Activated CD8-positive, alpha-beta T cell treated with anti-CD3 and anti-CD28 coated beads, Interleukin-2, amount 10 ng/mL, durations not matched to agents 7 days and 5 days (primary cell): ENCODE measurements around the gene TOB1. TPM values are rescaled to one million over a fixed set of nuclear protein-coding genes. Genes with fewer than 3 reads are reported as not detected.
A peak's percentile ranks its signal among the peaks of the same experiment; 100 is the strongest.
"Not testable (repeated sequence)": the region's sequence is repeated elsewhere in the genome, so short reads cannot be mapped to it uniquely, and the experiment has no call there.

Experiments used
- ATAC-seq: fragments of 150-1000 bp; cut with Tn5 transposase; one replicate; pipeline ENCODE4 v1.10.0; 2021; ENCODE audit warnings: moderate library complexity
- CTCF ChIA-PET: fragments of 350-600 bp; sonication (Branson Sonifier 250); formaldehyde crosslinking; loops from one replicate; lab custom pipeline; 2021; ENCODE audit warnings: antibody characterized with exemption; lab: Charles Lee
- POLR2A ChIA-PET: fragments of 350-600 bp; sonication (Branson Sonifier 250); formaldehyde crosslinking; loops from one replicate; lab custom pipeline; 2021; ENCODE audit warnings: antibody characterized with exemption; lab: Charles Lee
- DNase-seq: peaks from one replicate; pipeline ENCODE4 v3.0.0-alpha.2; 2020
- H3K27ac Mint-ChIP-seq: one replicate; pipeline ENCODE4 v1.8.0; 2021; ENCODE audit warnings: mild to moderate bottlenecking, mixed read lengths
- H3K27me3 Mint-ChIP-seq: one replicate; pipeline ENCODE4 v1.8.0; 2021; ENCODE audit warnings: low read depth, mixed read lengths
- H3K36me3 Mint-ChIP-seq: one replicate; pipeline ENCODE4 v1.8.0; 2021; ENCODE audit warnings: low read depth, mixed read lengths
- H3K4me1 Mint-ChIP-seq: one replicate; pipeline ENCODE4 v1.8.0; 2021; ENCODE audit warnings: low read depth, mixed read lengths
- H3K4me3 Mint-ChIP-seq: one replicate; pipeline ENCODE4 v1.8.0; 2021; ENCODE audit warnings: mild to moderate bottlenecking, mixed read lengths
- H3K9me3 Mint-ChIP-seq: one replicate; pipeline ENCODE4 v1.8.0; 2022; ENCODE audit warnings: mixed read lengths; ENCODE audit not compliant: insufficient read depth
- total RNA-seq, 2 experiments: library from RNA; stranded (reverse); gene quantifications; one replicate each; pipeline ENCODE4 v1.2.3, GENCODE V29; 2021

TOB1 gene
- total RNA-seq, 2 experiments from 2014 or later, result 44.5 to 47.6 TPM

DNA sequence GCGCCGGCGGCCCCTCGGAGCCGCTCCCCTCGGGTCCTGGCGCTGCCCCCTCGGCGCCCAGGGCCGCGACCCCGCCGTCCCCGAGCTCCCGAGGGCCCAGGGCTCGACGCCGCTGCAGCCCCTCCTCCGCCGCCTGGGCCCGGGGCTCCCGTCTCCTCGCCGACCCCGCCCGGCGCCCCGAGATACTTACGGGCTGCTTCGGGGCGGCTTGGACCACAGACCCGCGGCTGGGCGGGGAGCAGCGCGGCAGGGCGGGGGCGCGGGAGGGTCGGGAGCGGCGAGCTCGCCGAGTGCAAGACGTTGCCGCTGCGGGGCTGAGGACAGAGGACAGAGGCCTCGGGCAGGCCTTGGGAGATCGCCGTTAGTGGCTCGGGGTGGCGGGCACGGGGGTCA lies 290 bp downstream of the TOB1 start:
- DNase-seq (no peak), ATAC-seq (peak; percentile 2)
- no peaks in the 10 kb centered on the region for H3K9me3 Mint-ChIP-seq
- H3K36me3 Mint-ChIP-seq, result peaks cover 28% of the 10 kb centered on the region
- peaks cover 7% of the 10 kb centered on the region for H3K27me3 Mint-ChIP-seq
- H3K4me1 Mint-ChIP-seq, result peaks cover 45% of the 10 kb centered on the region
- H3K4me3 Mint-ChIP-seq, result peak overlapping the region; percentile 82
- ChIA-PET CTCF (interaction anchor here (1.1 to 10.9 kb wide), 7 partner anchors 12 to 94 kb away, joined by 3 to 188 read pairs (median 6); no protein-coding TSS in a partner anchor), POLR2A (interaction anchor here (0.7 to 5.3 kb wide), 38 partner anchors 10 to 714 kb away, joined by 3 to 163 read pairs (median 8); partner anchors contain the start of genes LUC7L3, NME1 and SPAG9)
- peak overlapping the region; percentile 95 for H3K27ac Mint-ChIP-seq

DNA sequence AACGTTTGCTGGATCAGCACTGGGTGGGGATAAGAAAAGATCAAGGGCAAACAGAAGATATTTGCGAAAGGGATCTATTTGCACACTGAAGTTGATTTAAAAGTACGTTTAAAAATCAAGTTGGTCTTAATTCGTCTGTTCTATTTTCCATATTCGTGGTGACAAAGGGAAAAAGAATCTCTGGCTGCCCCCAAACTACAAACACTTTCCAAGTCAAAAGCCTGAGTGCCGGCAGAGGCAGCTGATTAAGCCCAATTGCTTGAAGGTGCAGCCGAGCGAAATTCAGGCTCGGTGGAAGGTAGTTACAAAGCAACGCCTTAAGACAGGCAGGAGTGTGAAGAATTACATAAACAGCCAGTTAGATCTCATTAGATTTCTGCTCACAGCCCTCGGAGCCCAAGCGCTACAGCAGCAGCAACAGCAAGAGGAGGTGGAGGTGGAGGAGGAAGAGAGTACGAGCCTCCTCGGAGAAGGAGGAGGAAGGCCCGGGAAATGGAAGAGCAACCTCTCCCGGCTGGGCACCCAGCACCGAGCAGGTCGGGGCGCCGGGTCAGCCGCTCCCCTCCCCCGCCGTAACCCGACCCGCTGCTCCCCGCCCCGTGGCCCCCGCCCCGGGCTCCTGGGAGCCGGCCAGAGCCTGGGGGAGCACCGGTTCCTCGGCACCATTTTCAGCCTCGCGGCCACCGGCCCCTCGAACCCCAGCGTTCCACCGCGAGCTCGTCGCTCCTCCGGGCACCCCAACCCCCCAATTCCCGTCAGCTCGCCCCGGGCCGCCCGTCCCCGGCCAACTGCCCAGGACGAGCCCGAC lies 890 bp downstream of the TOB1 start:
- peaks cover 7% of the 10 kb centered on the region for H3K27me3 Mint-ChIP-seq
- CTCF ChIA-PET, result interaction anchor here (1.2 to 10.9 kb wide), 6 partner anchors 12 to 95 kb away, joined by 3 to 188 read pairs (median 10); no protein-coding TSS in a partner anchor
- peaks cover 45% of the 10 kb centered on the region for H3K4me1 Mint-ChIP-seq
- peaks cover 30% of the 10 kb centered on the region for H3K36me3 Mint-ChIP-seq
- peak; percentile 63 for DNase-seq
- H3K27ac Mint-ChIP-seq, result peak overlapping the region; percentile 94
- no peaks in the 10 kb centered on the region for H3K9me3 Mint-ChIP-seq
- ATAC-seq, result peak; percentile 6
- POLR2A ChIA-PET, result interaction anchor here (0.7 to 5.3 kb wide), 33 partner anchors 10 to 393 kb away, joined by 3 to 163 read pairs (median 10); partner anchors contain the start of genes LUC7L3, NME1 and SPAG9
- peak overlapping the region; percentile 92 for H3K4me3 Mint-ChIP-seq

DNA sequence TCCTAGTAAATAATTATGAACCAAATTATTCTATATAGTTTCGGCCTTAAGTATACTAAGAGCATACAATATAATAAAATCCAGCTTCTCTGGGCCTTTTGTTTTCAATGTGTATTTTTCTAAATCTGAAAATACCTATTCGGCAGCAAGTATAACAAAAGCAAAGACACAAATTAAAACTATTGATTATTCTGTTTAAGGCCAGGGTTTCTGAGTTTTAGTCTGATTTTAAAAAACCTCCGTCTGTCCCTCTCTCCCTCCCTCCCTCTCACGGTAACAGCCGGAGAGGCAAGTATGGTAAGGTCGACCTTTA lies 1.5 kb downstream of the TOB1 start:
- no peaks in the 10 kb centered on the region for H3K9me3 Mint-ChIP-seq
- ChIA-PET POLR2A (interaction anchor here (1.0 to 5.3 kb wide), 11 partner anchors 10 to 92 kb away, joined by 3 to 163 read pairs (median 29); no protein-coding TSS in a partner anchor), CTCF (interaction anchor here (2.0 to 10.9 kb wide), 3 partner anchors 11 to 85 kb away, joined by 15 to 188 read pairs (median 121); no protein-coding TSS in a partner anchor)
- DNase-seq (peak; percentile 47), ATAC-seq (no peak)
- peaks cover 41% of the 10 kb centered on the region for H3K4me1 Mint-ChIP-seq
- peak overlapping the region; percentile 94 for H3K27ac Mint-ChIP-seq
- peaks cover 5% of the 10 kb centered on the region for H3K27me3 Mint-ChIP-seq
- peak overlapping the region; percentile 92 for H3K4me3 Mint-ChIP-seq
- peaks cover 30% of the 10 kb centered on the region for H3K36me3 Mint-ChIP-seq

DNA sequence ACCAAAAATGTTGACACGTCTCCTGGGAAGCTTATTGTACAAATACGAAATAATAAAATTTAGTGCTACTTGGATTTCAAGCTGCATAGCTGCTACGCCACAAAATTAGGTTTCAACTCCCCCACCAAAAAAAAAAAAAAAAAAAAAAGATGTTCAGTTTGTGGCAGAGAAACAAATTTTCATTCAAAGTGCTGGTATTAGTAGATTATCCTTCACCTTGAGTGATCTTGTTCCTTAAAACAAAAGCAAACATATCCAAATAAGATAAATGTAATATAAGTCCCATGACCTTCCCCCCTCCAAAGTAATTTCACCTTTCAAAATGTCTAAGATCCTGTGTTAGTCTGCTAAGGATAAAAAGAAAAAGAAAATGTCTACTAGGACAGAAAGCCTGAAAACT lies 2.2 kb downstream of the TOB1 start:
- ChIA-PET CTCF (interaction anchor here (0.6 to 10.9 kb wide), 10 partner anchors 10 to 136 kb away, joined by 3 to 188 read pairs (median 4); no protein-coding TSS in a partner anchor), POLR2A (interaction anchor here (4.8 to 5.3 kb wide), 2 partner anchors 9 to 85 kb away, joined by 94 to 163 read pairs; no protein-coding TSS in a partner anchor)
- Mint-ChIP-seq H3K27ac (no peak overlapping the region), H3K4me1 (peaks cover 40% of the 10 kb centered on the region), H3K4me3 (peak overlapping the region; percentile 92), H3K36me3 (peaks cover 30% of the 10 kb centered on the region), H3K9me3 (no peaks in the 10 kb centered on the region), H3K27me3 (peaks cover 4% of the 10 kb centered on the region)
- DNase-seq (no peak), ATAC-seq (no peak)

DNA sequence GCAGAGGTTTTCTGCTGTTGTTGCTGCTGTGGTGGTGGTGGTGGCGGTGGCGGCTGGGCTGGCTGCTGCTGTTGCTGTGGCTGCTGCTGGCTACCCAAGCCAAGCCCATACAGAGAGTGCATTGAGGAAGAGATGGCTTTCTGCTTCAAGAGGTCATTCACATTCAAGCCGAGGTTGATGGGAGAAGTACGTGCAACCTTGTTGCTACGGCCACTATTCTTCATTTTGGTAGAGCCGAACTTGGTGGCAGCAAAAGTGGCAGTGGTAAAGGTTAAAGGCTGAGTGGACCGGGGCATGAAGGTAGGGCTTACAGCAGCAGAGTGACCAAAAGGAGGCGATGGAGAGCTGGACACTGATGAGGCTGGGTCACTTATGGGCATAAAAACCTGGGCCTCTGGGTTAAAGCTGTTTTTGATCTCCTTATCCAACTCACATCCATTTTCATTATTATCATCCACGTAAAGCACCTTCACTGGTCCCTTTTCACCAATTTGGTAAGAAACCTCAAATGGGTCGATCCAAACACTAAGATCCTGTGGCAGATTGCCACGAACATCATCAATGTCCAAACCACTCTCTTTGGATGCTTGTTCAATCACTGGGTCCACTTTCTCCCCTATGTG lies 2.8 kb downstream of the TOB1 start:
- POLR2A ChIA-PET, result interaction anchor here (4.8 to 5.3 kb wide), 2 partner anchors 9 to 85 kb away, joined by 94 to 163 read pairs; no protein-coding TSS in a partner anchor
- Mint-ChIP-seq H3K9me3 (no peaks in the 10 kb centered on the region), H3K4me1 (peaks cover 35% of the 10 kb centered on the region), H3K4me3 (peak overlapping the region; percentile 92), H3K36me3 (peaks cover 30% of the 10 kb centered on the region), H3K27me3 (peaks cover under 1% of the 10 kb centered on the region), H3K27ac (no peak overlapping the region)
- CTCF ChIA-PET, result interaction anchor here (0.6 to 10.9 kb wide), 12 partner anchors 10 to 290 kb away, joined by 3 to 188 read pairs (median 4); partner anchors contain the start of gene NME1
- ATAC-seq, result no peak
- peak; percentile 62 for DNase-seq

DNA sequence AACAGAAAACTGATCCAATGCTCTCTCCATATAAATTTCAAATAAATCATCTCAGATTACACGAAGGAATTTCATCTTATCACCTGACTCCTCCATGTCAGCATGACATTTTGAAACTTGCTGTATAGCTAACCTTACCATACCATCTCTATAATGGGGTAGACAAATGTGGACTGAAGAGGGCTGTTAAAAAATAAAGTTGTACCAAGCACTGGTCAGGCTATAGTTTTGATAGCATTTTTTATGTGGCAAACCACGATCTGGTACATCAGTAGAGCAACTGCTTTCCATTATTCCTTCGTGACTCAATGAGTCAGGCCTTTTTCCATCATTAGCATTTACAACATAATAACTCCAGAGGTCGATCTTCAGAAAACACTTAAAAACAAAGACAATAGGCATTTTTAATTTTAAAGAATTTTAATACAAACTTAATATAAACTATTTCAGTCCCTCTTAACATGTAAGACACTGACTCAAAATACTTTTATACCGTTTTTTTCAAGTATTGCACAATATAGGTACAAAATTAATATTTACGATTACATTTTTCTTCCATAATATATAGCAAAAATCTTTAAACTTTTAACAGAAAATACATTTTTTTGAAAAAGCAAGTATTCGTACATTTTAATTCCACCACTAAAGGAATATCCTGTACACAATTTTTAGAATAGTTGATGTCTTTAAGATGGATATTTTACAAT lies 4.2 kb downstream of the TOB1 start:
- H3K27me3 Mint-ChIP-seq, result no peaks in the 10 kb centered on the region
- no peak overlapping the region for H3K27ac Mint-ChIP-seq
- H3K4me1 Mint-ChIP-seq, result peaks cover 23% of the 10 kb centered on the region
- no peaks in the 10 kb centered on the region for H3K9me3 Mint-ChIP-seq
- CTCF ChIA-PET, result interaction anchor here (0.8 to 10.9 kb wide), 7 partner anchors 9 to 103 kb away, joined by 3 to 188 read pairs (median 7); no protein-coding TSS in a partner anchor
- POLR2A ChIA-PET, result interaction anchor here (1.2 to 1.6 kb wide), 2 partner anchors 9 to 83 kb away, joined by 3 to 4 read pairs; no protein-coding TSS in a partner anchor
- ATAC-seq (no peak), DNase-seq (no peak)
- no peak overlapping the region for H3K4me3 Mint-ChIP-seq
- H3K36me3 Mint-ChIP-seq, result peaks cover 30% of the 10 kb centered on the region

DNA sequence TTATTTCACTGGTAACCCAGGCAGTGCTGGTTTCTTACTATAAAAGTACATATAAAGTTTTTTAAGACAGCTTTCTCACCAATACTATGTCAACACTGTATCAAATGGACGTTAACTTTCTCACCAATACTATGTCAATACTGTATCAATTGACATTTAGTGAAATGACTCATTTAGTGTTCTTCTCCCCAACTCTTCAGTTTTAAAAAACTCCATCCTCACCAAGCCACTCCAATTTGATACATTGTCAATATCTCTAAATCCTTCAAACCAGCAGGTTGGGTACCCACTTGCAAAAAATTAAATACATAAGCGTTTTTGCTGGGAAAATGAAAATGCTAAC lies 4.8 kb downstream of the TOB1 start:
- ATAC-seq (no peak), DNase-seq (no peak)
- Mint-ChIP-seq H3K27me3 (no peaks in the 10 kb centered on the region), H3K4me3 (no peak overlapping the region), H3K27ac (no peak overlapping the region), H3K4me1 (peaks cover 23% of the 10 kb centered on the region), H3K9me3 (no peaks in the 10 kb centered on the region), H3K36me3 (peaks cover 30% of the 10 kb centered on the region)
- ChIA-PET POLR2A (interaction anchor here (1.2 to 1.6 kb wide), 2 partner anchors 8 to 83 kb away, joined by 3 to 4 read pairs; no protein-coding TSS in a partner anchor), CTCF (interaction anchor here (0.6 to 10.9 kb wide), 6 partner anchors 8 to 208 kb away, joined by 3 to 188 read pairs (median 5); no protein-coding TSS in a partner anchor)

DNA sequence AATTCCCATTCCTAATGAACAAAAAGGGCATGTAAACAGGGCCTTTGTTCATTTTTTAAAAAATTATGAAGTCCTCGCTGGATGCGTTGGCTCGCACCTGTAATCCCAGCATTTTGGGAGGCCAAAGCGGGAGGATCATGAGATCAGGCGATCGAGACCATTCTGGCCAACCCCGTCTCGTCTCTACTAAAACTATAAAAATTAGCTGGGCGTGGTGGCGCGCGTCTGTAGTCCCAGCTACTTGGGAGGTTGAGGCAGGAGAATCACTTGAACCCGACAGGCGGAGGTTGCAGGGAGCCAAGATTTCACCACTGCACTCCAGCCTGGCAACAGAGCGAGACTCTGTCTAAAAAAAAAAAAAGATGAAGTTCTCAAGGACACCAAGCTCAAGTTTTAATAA lies 6.4 kb downstream of the TOB1 start:
- not testable (repeated sequence) for H3K27ac Mint-ChIP-seq, ATAC-seq, H3K4me3 Mint-ChIP-seq, DNase-seq, H3K9me3 Mint-ChIP-seq, H3K27me3 Mint-ChIP-seq
- Mint-ChIP-seq H3K36me3 (peaks cover 24% of the 10 kb centered on the region), H3K4me1 (peaks cover 20% of the 10 kb centered on the region)
- ChIA-PET CTCF (interaction anchor here (8.7 to 10.9 kb wide), 2 partner anchors 6 to 90 kb away, joined by 121 to 188 read pairs; no protein-coding TSS in a partner anchor), POLR2A (interaction anchor here (1.0 kb wide), 1 partner anchor 11 kb away, joined by 3 read pairs; no protein-coding TSS in a partner anchor)

DNA sequence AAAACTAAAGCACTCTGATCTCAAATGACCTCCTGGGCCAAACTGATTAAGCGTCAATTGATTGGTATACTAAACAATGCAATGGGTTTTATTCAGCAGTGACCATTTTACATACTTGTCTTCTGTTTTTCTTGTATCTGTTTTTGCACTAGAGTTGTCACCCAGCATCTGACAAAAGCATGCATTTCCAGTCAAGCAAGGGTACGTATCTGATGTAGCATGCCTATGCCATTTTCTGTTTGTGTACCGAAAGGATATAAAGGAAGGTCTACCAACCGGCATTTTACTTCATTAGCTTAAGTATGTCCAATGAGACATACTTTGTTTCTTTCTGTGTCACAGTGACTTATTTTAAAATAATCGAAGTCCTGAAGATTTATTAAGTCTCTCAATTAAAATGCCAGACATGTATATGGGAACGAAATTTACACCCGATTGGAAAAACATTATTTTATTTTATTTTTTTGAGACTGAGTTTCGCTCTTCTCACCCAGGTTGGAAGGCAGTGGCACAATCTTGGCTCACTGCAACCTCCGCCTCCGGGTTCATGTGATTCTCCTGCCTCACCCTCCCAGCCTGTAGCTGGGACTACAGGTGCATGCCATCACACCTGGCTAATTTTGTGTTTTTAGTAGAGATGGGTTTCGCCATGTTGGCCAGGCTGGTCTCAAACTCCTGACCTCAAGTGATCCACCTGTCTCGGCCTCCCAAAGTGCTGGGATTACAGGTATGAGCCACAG lies 7.5 kb downstream of the TOB1 start:
- no peaks in the 10 kb centered on the region for H3K9me3 Mint-ChIP-seq
- POLR2A ChIA-PET, result interaction anchor here (1.0 to 7.4 kb wide), 2 partner anchors 7 to 10 kb away, joined by 3 to 94 read pairs; partner anchors contain the start of gene TOB1

DNA sequence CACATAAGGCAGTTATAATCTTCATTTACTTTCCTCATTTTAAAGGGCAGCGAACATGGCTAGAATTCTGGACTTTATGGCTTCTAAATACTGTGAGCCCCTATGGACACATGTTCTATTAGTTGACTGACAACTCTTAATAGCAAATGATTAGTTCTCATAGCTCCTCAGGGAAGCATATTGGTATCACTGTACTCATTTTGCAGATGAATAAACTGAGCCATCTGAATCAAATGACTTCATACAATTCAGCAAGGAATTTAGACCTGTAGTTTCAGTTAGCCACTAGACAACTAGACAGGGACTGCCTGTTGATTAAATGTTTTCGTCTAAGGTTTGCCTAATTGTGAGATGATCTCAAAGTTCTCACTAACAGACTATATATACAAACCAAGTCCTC lies 9.7 kb downstream of the TOB1 start:
- peaks cover 19% of the 10 kb centered on the region for H3K27me3 Mint-ChIP-seq
- peaks cover 15% of the 10 kb centered on the region for H3K4me1 Mint-ChIP-seq
- ChIA-PET CTCF (interaction anchor here (1.4 to 10.3 kb wide), 4 partner anchors 7 to 97 kb away, joined by 5 to 351 read pairs (median 65); partner anchors contain the start of gene TOB1), POLR2A (interaction anchor here (7.4 kb wide), 1 partner anchor 9 kb away, joined by 94 read pairs; the partner anchor contains the start of gene TOB1)
- H3K36me3 Mint-ChIP-seq, result peaks cover 4% of the 10 kb centered on the region
- no peak overlapping the region for H3K4me3 Mint-ChIP-seq
- no peaks in the 10 kb centered on the region for H3K9me3 Mint-ChIP-seq
- no peak overlapping the region for H3K27ac Mint-ChIP-seq
- no peak for DNase-seq
- ATAC-seq, result no peak

More for the DNA sequence above, 7.5 kb downstream of the TOB1 start:
- Mint-ChIP-seq H3K4me1 (peaks cover 9% of the 10 kb centered on the region), H3K4me3 (no peak overlapping the region), H3K36me3 (peaks cover 20% of the 10 kb centered on the region), H3K27ac (no peak overlapping the region), H3K27me3 (peaks cover 14% of the 10 kb centered on the region)
- DNase-seq (no peak), ATAC-seq (no peak)
- CTCF ChIA-PET, result interaction anchor here (1.0 to 10.9 kb wide), 2 partner anchors 91 to 107 kb away, joined by 3 to 188 read pairs; no protein-coding TSS in a partner anchor
